ENCODE measurements around the gene KBTBD13.
A peak's percentile ranks its signal among the peaks of the same experiment; 100 is the strongest.
"Not testable (repeated sequence)": the region's sequence is repeated elsewhere in the genome, so short reads cannot be mapped to it uniquely, and the experiment has no call there.

Gene KBTBD13

GRCh38 chr15:65095011-65095746 lies 18.6 kb downstream of the KBTBD13 start:
- no peaks in the 10 kb centered on the region for H3K4me1 ChIP-seq (ENCODE audit: control insufficient read depth, insufficient read depth, low read length)
- H3K36me3 ChIP-seq (ENCODE audit: control insufficient read depth, insufficient read depth, low read length) = no peaks in the 10 kb centered on the region
- no peaks in the 10 kb centered on the region for H3K27me3 ChIP-seq (ENCODE audit: control insufficient read depth, insufficient read depth, low read length)
- H3K9ac ChIP-seq (ENCODE audit: low read depth, low read length) = no peak overlapping the region
- no peak overlapping the region for H3K4me3 ChIP-seq (ENCODE audit: low read depth, low read length)
- H3K9me3 ChIP-seq (ENCODE audit: control insufficient read depth, insufficient read depth, low read length) = no peaks in the 10 kb centered on the region

DNA sequence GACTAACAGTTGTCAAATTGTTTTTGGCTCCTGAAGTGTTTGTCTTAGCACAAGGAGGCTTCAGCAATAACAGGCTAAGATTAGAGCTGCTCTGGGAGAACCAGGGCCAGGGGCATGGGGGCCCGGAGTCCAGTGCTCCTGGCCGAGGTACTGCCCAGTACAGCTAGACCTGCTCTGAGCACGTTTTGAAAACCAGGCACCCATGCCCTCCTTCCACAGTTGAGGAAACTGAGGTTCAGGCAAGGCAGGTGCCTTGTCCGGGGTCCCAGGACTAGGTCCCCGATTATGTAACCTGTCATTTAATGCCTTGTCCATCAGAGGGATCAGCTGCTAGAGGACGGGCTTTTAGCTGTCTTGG lies 19.2 kb downstream of the KBTBD13 start:
- no peak overlapping the region for H3K4me3 ChIP-seq (ENCODE audit: low read depth, low read length)
- H3K27me3 ChIP-seq (ENCODE audit: control insufficient read depth, insufficient read depth, low read length) = no peaks in the 10 kb centered on the region
- H3K36me3 ChIP-seq (ENCODE audit: control insufficient read depth, insufficient read depth, low read length) = no peaks in the 10 kb centered on the region
- H3K9ac ChIP-seq (ENCODE audit: low read depth, low read length) = no peak overlapping the region
- H3K4me1 ChIP-seq (ENCODE audit: control insufficient read depth, insufficient read depth, low read length) = no peaks in the 10 kb centered on the region
- no peaks in the 10 kb centered on the region for H3K9me3 ChIP-seq (ENCODE audit: control insufficient read depth, insufficient read depth, low read length)

- no peaks in the 10 kb centered on the region for H3K27me3 ChIP-seq (ENCODE audit: control insufficient read depth, insufficient read depth, low read length)
- H3K9ac ChIP-seq (ENCODE audit: low read depth, low read length) = no peak overlapping the region
- H3K4me1 ChIP-seq (ENCODE audit: control insufficient read depth, insufficient read depth, low read length) = no peaks in the 10 kb centered on the region
- H3K9me3 ChIP-seq (ENCODE audit: control insufficient read depth, insufficient read depth, low read length) = no peaks in the 10 kb centered on the region
- no peak overlapping the region for H3K4me3 ChIP-seq (ENCODE audit: low read depth, low read length)
- H3K36me3 ChIP-seq (ENCODE audit: control insufficient read depth, insufficient read depth, low read length) = no peaks in the 10 kb centered on the region
These were observed 20.2 kb downstream of the KBTBD13 start for GRCh38 chr15:65096481-65097385.

DNA sequence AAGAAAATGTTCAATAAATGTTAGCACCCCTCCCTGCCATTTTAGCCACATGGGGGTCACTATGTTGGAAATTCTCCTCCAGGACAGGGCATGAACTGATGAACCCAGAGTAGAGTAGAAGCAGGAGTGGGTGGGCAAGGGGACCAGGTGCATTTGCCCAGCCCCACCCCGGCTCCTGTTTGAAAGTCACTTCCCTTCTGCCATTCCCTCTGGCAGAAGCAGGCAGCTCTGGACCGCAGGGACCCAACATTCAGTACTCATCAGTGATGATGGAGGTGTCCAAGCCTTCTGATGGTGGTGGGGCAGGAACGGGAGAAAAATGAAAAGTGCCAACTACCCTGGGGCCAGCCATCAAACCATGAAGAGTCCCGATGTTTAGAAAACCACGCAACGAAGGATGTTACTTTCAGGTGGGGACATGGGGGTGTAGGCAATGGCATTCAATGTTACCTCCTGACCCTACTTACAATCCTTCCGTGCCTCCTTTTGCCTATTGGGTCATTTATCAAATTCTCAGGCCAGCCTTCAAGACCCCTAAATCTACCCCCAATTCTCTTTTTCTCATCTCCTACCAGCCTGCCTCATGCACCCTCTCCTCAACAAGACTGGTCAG lies 21.2 kb downstream of the KBTBD13 start:
- Histone ChIP-seq H3K4me3 (ENCODE audit: low read depth, low read length) (no peak overlapping the region), H3K36me3 (ENCODE audit: control insufficient read depth, insufficient read depth, low read length) (no peaks in the 10 kb centered on the region), H3K4me1 (ENCODE audit: control insufficient read depth, insufficient read depth, low read length) (no peaks in the 10 kb centered on the region), H3K27me3 (ENCODE audit: control insufficient read depth, insufficient read depth, low read length) (no peaks in the 10 kb centered on the region), H3K9ac (ENCODE audit: low read depth, low read length) (no peak overlapping the region), H3K9me3 (ENCODE audit: control insufficient read depth, insufficient read depth, low read length) (no peaks in the 10 kb centered on the region)

GRCh38 chr15:65099336-65099735 lies 22.8 kb downstream of the KBTBD13 start:
- Histone ChIP-seq H3K4me1 (ENCODE audit: control insufficient read depth, insufficient read depth, low read length) (no peaks in the 10 kb centered on the region), H3K27me3 (ENCODE audit: control insufficient read depth, insufficient read depth, low read length) (peaks cover 3% of the 10 kb centered on the region), H3K36me3 (ENCODE audit: control insufficient read depth, insufficient read depth, low read length) (no peaks in the 10 kb centered on the region), H3K4me3 (ENCODE audit: low read depth, low read length) (no peak overlapping the region), H3K9ac (ENCODE audit: low read depth, low read length) (no peak overlapping the region), H3K9me3 (ENCODE audit: control insufficient read depth, insufficient read depth, low read length) (no peaks in the 10 kb centered on the region)

DNA sequence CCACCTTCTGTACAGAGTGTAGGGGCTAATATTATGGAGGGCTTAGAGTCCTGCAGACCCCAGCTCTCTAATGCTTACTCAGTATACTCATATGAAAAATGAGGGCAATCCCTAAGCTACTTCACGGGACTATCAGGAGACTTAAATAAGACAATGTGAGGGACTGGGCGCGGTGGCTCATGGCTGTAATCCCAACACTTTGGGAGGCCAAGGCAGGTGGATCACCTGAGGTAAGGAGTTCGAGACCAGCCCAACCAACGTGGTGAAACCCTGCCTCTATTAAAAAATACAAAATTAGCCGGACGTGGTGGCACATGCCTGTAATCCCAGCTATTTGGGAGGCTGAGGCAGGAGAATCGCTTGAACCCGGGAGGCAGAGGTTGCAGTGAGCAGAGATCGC lies 23.3 kb downstream of the KBTBD13 start:
- not testable (repeated sequence) for H3K4me1 ChIP-seq (ENCODE audit: control insufficient read depth, insufficient read depth, low read length); H3K27me3 ChIP-seq (ENCODE audit: control insufficient read depth, insufficient read depth, low read length); H3K4me3 ChIP-seq (ENCODE audit: low read depth, low read length); H3K9me3 ChIP-seq (ENCODE audit: control insufficient read depth, insufficient read depth, low read length); H3K9ac ChIP-seq (ENCODE audit: low read depth, low read length); H3K36me3 ChIP-seq (ENCODE audit: control insufficient read depth, insufficient read depth, low read length)

- no peaks in the 10 kb centered on the region for H3K36me3 ChIP-seq (ENCODE audit: control insufficient read depth, insufficient read depth, low read length)
- no peaks in the 10 kb centered on the region for H3K4me1 ChIP-seq (ENCODE audit: control insufficient read depth, insufficient read depth, low read length)
- H3K9ac ChIP-seq (ENCODE audit: low read depth, low read length) = no peak overlapping the region
- no peaks in the 10 kb centered on the region for H3K9me3 ChIP-seq (ENCODE audit: control insufficient read depth, insufficient read depth, low read length)
- H3K27me3 ChIP-seq (ENCODE audit: control insufficient read depth, insufficient read depth, low read length) = peaks cover 3% of the 10 kb centered on the region
- no peak overlapping the region for H3K4me3 ChIP-seq (ENCODE audit: low read depth, low read length)
These were observed 23.9 kb downstream of the KBTBD13 start for GRCh38 chr15:65100442-65100841.

DNA sequence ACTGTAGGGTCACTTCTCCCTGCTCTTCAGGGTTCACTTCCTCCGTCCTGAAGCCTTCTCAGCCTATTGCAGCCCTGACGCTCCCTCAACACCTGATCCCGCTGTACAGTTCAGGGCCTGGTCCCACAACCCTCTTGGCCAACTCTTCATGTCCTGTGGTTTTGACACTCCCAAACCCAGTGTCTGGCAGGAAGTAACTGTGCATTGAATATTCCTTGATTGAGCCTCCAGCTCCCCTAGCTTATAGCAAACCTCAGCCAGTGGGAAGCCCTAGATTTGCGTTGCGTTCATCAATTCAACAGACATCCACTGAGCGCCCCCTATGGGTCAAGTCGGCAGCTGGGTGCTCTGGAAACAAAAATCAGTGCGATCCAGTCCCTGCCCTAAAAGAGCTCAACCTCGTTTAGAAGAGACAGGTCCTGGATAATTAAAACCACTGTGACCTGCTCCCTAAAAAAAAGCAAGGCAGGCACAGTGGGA lies 24.9 kb downstream of the KBTBD13 start:
- Histone ChIP-seq H3K36me3 (ENCODE audit: control insufficient read depth, insufficient read depth, low read length) (no peaks in the 10 kb centered on the region), H3K9me3 (ENCODE audit: control insufficient read depth, insufficient read depth, low read length) (no peaks in the 10 kb centered on the region), H3K4me3 (ENCODE audit: low read depth, low read length) (peak overlapping the region; percentile 28), H3K9ac (ENCODE audit: low read depth, low read length) (peak overlapping the region; percentile 32), H3K4me1 (ENCODE audit: control insufficient read depth, insufficient read depth, low read length) (no peaks in the 10 kb centered on the region), H3K27me3 (ENCODE audit: control insufficient read depth, insufficient read depth, low read length) (peaks cover 3% of the 10 kb centered on the region)

DNA sequence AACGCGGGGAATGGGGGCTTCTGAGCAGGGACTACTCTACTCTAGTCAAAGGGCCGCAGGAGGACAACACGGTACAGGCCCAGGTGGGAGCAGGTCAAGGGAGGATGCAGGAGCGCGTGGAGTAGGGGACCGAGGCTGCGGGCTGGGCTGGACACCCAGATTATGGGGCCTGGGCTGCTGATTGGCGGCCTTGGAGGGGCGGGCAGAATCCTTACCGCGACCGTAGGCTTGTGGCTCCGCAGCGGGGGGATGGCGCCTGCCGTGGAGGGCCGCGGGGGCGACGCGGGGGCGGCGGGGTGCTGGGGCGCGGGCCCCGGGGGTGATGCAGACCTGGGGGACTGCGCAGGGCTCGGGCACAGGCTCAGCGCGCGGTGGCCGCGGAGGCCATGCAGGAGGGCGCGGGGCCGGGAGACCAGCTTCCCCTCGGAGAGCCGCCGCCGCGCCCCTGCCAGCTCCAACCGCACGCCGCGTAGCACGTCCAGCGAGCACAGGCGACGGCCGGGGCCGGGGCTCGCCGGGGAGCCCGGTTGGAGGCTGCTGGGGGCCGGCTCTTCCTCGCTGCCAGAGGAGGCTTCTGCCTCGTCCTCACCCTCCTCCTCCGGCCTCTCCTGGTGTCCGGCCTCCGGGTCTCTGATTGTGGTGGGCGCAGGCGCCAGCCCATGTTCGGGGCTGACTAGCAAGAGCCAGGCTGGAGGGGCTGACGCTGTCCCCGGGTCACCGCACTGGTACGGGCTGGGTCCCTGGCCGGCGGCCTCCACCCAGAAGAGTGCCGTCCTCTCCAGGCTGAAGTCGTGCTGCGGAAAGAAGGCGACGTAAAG lies 25.6 kb downstream of the KBTBD13 start:
- H3K27me3 ChIP-seq (ENCODE audit: control insufficient read depth, insufficient read depth, low read length) = peaks cover 3% of the 10 kb centered on the region
- peak overlapping the region; percentile 39 for H3K4me3 ChIP-seq (ENCODE audit: low read depth, low read length)
- no peaks in the 10 kb centered on the region for H3K4me1 ChIP-seq (ENCODE audit: control insufficient read depth, insufficient read depth, low read length)
- no peaks in the 10 kb centered on the region for H3K9me3 ChIP-seq (ENCODE audit: control insufficient read depth, insufficient read depth, low read length)
- H3K9ac ChIP-seq (ENCODE audit: low read depth, low read length) = no peak overlapping the region
- H3K36me3 ChIP-seq (ENCODE audit: control insufficient read depth, insufficient read depth, low read length) = no peaks in the 10 kb centered on the region

DNA sequence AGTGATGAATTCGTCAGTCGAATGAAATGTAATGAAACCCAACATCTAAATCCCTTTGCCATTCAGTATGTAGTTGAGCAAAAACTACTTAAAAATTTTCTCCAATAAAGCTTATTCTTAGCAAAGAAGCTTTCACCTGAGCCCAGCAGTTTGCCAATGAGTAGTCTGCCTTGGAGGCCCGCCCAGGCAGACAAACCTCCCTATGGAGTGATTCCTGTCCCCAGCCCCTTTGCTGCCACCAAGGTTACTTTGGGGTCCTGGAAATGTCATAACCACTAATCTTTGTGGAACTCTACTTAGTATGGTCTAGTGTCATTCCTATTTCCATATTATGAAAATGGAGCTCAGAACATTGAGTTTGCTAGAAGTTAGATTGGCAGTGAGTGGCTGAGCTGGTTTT lies 26.4 kb downstream of the KBTBD13 start:
- Histone ChIP-seq H3K4me1 (ENCODE audit: control insufficient read depth, insufficient read depth, low read length) (no peaks in the 10 kb centered on the region), H3K9me3 (ENCODE audit: control insufficient read depth, insufficient read depth, low read length) (no peaks in the 10 kb centered on the region), H3K36me3 (ENCODE audit: control insufficient read depth, insufficient read depth, low read length) (no peaks in the 10 kb centered on the region), H3K9ac (ENCODE audit: low read depth, low read length) (no peak overlapping the region), H3K4me3 (ENCODE audit: low read depth, low read length) (peak overlapping the region; percentile 39), H3K27me3 (ENCODE audit: control insufficient read depth, insufficient read depth, low read length) (peaks cover 3% of the 10 kb centered on the region)

DNA sequence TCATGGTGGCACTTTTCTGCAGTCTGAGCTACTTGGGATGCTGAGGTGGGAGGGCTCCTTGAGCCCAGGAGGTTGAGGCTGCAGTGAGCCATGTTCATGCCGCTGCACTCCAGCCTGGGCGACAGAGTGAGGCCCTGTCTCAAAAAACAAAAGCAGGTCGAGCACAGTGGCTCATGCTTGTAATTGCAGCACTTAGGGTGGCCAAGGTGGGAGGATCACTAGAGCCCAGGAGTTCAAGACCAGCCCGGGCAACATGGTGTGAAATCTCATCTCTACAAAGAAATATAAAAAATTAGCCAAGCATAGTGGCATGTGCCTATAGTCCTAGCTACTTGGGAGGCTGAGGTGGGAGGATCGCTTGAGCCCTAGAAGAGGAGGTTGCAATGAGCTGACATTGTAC lies 28.5 kb downstream of the KBTBD13 start:
- Histone ChIP-seq H3K36me3 (ENCODE audit: control insufficient read depth, insufficient read depth, low read length) (no peaks in the 10 kb centered on the region), H3K4me1 (ENCODE audit: control insufficient read depth, insufficient read depth, low read length) (no peaks in the 10 kb centered on the region), H3K9me3 (ENCODE audit: control insufficient read depth, insufficient read depth, low read length) (no peaks in the 10 kb centered on the region), H3K9ac (ENCODE audit: low read depth, low read length) (no peak overlapping the region), H3K27me3 (ENCODE audit: control insufficient read depth, insufficient read depth, low read length) (peaks cover 3% of the 10 kb centered on the region), H3K4me3 (ENCODE audit: low read depth, low read length) (no peak overlapping the region)
